Measurements from ENCODE around the gene PPHLN1. TPM values are rescaled to one million over a fixed set of nuclear protein-coding genes. Genes with fewer than 3 reads are reported as not detected.

PPHLN1 gene
- total and polyA plus RNA-seq, 2 of the 8 experiments (the other 6 are each of a cell fraction or from before 2014, with no cell fraction given), result 34.3 to 71.6 TPM

DNA sequence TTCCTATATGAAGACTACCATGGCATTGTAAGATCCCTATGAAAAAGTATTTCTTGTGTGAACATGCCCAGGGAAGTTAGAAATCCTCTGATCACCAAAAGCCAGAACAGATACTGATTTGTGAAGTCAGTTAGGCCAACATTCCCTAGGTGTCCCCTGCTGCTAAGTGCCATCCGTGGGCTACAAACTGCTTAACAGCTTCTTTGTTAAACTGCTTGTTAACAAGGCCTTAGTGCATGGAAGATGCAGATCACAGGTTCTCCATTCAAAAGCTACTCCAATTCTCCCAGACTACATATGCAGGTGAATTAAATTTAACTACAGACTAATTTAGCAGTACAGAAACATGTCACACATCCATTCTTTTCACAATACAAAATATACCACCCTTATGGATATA, 155.4 kb downstream of the PPHLN1 start (continued):
- peak; percentile 29 for TF ChIP-seq CHD7 (IDR thresholded peaks at IDR 0.05; ENCODE audit: insufficient replicate concordance, low read length)
- TF ChIP-seq POLR2AphosphoS5 (IDR thresholded peaks at IDR 0.05; ENCODE audit: low read depth, low read length), result peak; percentile 45; the same call in 1 of the 2 replicates

Data from H1 (cell line).